Activated CD4-positive, alpha-beta T cell treated with anti-CD3 and anti-CD28 coated beads, Interleukin-2, amount 50 U/mL, for 4 hours (primary cell): ENCODE measurements around the gene ATXN1.
"Not testable (repeated sequence)": the region's sequence is repeated elsewhere in the genome, so short reads cannot be mapped to it uniquely, and the experiment has no call there.

Experiments used
- DNase-seq, 2 experiments: peaks; one replicate each; pipeline ENCODE4 v3.0.0-alpha.2; 2020

Gene ATXN1

DNA sequence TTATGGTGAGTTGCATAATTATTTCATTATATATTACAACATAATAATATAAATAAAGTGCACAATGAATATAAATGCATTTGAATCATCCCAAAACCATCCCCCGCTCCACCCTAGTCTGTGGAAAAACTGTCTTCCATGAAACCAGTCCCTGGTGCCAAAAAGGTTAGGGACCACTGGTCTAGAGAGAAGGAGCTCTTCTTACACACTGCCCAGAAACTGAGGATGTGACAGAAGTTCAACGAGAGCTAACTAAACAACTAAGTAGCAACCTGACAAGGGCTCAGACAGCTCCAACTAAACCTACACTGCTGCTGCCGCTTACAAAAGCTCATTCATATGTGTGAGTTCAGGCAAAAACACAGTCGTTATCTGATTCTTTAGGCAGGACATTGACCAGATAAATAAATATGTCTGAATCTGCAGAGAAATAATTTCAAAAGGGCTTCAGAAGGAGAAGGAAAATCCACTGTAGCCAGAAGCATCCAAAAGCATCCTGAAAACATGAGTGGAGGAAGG lies 125.9 kb downstream of the ATXN1 start:
- DNase-seq, result no peak

DNA sequence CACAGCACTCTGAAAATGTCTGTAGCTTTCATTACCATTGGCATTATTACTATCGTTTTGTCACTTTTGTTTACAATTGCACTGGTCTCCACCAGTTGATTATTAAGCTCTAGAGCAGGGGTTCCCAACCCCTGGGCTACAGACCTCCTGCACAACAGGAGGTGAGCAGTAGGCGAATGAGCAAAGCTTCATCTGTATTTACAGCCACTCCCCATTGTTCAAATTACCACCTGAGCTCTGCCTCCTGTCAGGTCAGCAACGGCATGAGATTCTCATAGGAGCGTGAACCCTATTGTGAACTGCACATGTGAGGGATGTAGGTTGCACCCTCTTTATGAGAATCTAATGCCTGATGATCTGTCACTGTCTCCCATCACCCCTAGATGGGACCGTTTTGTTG lies 126.4 kb downstream of the ATXN1 start:
- no peak for DNase-seq

DNA sequence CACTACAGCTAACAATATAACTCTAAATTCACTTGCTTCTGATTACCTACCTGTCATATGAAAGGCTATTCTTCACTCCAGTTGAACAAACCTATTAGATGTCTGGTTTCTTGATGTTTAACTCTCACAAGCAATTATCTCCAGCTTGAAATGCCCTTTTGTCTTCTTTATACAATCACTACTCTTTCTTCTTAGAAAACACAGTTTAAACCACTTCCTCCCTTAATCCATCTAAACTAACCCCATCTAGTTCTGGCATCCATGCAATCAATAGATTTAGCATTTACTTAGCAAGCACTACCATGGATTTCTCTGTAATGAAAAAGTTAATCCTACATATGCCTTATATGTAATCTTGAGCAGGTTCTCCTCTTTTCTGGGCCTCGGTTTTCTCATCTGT lies 127.3 kb downstream of the ATXN1 start:
- DNase-seq, result no peak

DNA sequence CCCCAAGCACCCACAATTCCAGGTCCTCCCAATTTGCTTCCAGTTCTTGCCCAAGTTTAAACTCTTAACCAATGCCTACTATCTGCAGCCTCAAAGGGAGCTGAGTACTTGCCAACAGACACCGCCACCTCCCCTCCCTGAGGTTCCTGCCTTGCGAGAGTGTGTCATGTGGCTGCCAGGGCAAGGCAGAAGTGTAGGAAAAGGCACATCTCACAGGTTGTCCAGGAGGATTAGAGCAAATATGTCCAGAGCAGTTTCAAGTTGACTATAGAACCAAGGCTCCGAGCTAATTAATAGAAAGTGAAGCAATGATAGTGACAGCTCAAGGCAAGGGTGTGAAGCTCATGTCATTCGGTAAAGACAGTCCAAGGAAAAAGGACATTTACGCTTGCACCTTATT lies 127.8 kb downstream of the ATXN1 start:
- no peak for DNase-seq

DNA sequence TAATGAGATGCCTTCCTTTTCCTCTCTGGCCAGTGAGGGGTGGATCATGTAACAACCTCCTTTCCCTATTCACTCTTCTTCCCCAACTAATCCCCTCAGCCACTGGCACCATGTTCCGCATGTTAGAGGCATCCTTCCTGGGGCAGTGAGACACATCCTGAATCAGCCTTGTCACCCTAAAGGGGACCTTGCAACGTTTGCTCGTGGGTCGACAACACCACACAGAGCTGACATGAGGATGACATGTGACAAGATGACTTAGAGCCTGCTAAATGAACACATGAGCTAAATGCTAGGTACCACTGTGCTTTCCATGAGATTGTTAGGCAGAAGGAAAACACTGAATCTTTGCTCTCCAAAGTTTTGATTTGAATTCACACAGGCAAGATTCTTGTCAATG lies 129.2 kb downstream of the ATXN1 start:
- no peak for DNase-seq

DNA sequence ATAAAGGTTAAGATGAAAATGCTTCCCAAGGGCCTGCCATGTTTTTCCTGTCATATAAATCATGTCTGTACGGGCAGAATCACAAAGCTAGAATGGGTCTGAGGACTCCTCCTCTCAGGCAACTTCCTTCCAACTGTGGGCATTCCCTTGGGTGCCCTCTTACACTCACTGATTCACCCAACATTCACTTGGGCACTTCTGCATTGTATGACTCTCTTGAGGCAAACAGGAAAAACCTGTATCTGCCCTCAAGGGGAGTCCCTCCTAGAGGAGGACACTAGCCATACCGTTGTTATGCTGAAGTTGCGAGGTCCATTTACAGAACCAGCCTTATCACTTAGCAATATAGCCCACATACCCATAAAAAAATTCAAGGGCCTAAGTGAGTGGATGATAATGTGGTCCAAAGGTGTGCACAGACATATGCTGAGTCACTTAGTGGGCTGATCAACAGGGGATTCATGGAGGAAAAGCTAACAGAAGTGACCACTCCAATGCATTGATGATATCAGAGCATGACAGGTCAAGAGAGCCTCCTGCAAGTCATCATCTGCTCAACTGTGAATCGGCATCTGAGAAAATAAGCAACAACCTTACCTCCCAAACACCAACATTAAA lies 131.1 kb downstream of the ATXN1 start:
- DNase-seq, result no peak

DNA sequence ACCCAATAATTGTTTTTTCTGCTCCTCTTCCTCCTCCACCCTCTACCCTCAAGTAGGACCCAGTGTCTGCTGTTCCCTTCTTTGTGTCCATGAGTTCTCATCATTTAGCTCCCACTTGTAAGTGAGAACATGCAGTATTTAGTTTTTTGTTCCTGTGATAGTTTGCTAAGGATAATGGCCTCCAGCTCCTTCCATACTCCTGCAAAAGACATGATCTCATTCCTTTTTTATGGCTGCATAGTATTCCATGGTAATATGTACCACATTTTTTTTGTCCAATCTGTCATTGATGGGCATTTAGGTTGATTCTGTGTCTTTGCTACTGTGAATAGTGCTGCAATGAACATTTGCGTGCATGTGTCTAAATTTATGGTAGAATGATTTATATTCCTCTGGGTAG lies 132.7 kb downstream of the ATXN1 start:
- not testable (repeated sequence) for DNase-seq

DNA sequence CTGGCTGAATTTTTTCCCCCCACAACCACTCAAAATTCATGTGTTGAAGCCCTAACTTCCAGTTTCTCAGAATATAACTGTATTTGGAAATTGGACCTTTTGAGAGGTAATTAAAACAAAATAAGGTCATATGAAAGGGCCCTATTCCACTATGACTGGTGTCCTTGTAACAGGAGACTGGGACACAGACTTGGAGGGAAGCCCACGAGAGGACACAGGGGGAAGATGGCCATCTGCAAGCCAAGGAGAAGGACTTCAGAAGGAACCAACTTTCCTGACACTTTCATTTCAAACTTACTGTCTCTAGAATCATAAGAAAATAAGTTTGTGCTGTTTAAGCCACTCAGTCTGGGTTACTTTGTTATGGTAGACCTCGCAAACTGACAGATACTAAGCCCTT lies 134.6 kb downstream of the ATXN1 start:
- DNase-seq, result no peak

DNA sequence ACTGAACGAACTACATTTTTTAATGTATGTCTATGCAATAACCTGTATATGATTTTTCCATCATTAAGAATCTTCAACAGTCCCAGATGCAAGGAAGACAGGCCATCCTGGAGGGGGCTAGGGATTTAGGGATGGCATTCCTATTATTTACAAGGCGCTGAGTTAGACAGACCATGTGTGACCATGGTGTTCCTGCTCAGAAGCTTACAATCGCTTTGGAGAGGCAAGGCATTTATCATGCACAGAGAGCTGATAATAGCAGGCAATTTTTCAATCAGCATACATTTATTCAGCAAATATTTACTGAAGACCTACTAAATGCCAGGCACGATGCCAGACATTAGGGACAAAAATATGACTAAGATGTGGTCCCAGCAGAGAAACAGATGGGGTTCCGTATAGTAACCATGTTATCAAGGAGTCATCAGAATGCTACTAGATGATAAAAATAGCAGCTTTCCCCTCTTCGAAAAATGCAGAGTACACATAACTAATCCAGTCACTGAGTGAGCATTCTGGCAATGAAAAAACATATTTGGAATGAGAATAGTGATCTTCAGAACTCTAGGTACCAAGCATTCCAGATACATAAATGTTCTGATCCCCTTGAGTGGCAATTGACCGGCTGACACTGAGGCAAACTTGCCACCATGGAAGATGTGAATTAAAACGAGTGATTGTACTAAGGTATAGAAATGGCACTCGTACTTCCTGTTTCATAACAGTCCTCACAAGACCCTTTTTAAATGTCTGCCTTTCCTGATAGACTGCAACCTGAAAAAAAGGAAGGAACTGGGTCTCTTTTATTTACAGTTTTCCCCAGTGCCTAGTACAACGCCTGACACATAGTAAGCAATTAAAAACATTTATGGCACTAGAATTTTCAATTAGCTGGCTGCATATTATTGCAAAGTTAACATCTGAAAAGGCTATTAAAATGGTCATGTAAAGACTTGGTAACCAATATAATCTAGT lies 135.7 kb downstream of the ATXN1 start:
- no peak for DNase-seq

DNA sequence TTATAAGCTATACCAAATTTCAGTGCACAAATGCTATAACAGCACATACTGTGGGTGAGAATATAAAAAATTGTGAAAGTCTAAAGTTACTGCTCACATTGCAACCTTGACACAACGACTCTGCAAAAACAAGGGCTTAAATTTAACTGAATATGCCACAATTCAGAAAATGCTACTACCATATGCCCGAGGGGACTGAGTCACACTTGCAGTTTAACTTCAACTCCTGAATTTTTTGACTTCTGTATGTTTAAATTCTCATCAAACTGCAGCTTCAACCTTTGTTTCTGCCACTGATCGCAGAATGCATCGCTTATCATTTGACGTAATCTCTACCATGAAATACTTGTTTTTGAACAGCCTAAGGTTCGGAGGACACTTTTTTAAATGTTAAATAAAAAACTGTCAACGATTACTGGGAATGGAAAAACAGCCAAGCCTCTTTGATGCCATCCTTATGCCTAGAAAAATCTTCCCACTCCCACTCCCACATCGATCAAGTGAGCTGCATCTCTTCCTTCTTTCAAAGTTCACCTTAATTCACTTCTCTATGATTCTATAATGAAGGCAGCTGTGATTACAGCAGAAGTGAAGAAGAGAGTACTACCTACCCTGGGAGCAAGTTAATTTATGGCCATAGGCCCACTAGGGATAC lies 136.5 kb downstream of the ATXN1 start:
- no peak for DNase-seq

DNA sequence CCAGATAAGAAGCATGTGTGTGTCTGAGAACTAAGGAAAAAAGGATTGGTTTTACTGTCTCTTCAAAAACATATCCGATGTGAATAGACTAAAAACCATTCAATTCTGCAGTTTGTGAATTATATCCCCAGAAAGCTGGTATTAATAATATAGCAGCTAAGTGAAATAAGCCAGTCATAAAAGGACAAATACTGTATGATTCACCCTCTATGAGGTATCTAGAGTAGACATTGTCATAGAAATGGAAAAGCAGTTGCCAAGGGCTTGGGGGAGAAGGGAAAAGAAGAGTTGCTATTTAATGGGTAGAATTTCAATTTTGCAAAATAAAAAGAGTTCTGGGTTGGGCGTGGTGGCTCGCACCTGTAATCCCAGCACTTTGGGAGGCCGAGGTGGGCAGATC lies 137.5 kb downstream of the ATXN1 start:
- DNase-seq, result no peak

DNA sequence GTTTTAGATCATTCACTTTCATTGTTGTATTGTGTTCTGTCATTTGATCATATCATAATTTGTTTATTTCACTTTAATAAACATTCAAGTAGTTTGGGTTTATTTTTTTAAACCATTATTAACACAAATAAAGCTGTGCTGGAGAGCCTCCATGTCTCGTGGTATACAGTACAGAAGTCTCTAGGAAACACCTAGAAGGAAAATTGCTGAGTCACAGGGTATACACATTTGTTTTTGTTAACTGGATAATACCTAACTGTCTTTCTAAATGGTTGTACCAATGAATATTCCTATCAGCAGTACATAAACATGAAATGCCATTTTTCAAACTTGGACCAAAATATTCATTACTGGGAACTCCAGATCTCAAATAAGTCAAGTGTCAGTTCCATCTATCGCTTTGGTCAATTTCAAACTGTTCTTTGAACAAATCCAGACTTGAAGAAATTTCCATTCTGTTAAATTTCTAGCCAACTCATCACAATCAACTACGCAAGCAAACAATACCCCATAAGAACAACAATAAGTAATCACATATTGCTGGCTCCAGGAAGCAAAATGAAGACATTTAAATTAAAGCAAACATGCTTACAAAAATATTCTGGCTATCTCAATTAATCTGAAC lies 138.1 kb downstream of the ATXN1 start:
- DNase-seq, result no peak

DNA sequence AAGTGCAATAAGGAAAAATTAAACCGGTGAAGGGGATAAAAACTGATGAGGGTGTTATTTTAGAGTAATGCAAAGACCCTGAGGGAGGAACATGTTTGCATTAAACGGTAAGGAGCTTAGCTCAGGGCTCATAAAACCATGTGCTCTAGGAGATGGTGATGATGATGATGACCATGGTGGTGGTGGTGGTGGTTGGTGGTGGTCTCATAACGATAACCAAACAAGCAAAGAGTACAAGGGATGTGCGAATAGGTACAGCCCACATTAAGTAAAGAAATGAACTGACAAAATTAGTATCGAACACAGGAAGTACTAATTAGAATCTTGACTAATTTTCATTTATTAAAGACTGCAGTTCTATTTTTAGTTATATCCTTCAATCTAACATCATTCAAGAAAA lies 139.1 kb downstream of the ATXN1 start:
- DNase-seq, result no peak

DNA sequence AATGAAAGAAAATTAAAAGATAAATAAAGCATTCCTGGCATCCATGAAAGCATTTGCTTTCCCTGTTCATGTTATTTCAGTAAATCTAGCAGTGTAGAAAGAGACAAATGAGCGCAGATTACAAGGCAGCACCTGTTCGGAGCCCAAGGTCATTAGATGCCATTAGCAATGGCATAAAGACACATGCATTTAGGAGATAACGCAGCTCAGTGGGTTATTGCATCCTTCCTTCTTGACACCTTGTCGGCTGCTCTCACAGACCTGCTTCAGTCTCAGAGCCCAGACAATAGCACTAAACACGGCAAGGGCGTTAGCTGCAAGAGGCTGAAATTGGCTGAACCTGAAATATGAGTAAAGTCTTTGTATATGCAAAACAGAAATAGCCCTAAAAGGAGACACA lies 140.3 kb downstream of the ATXN1 start:
- no peak for DNase-seq

DNA sequence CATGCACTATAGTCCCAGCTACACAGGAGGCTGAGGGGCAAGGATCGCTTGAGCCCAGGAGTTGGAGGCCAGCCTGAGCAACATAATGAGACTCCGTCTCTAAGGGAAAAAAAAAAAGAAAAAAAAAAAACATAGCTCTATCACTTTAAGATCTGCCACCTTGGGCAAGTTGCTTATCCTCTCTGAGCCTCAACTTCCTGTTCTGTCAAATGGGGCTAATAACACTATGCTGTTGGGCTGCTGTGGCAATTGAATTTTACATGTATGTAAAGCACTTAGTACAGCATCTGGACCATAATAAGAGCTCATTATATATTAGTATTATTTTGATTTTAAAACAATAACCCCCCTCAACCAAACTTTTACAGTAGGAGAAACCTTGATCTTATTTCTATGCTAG lies 141.5 kb downstream of the ATXN1 start:
- DNase-seq, result no peak

DNA sequence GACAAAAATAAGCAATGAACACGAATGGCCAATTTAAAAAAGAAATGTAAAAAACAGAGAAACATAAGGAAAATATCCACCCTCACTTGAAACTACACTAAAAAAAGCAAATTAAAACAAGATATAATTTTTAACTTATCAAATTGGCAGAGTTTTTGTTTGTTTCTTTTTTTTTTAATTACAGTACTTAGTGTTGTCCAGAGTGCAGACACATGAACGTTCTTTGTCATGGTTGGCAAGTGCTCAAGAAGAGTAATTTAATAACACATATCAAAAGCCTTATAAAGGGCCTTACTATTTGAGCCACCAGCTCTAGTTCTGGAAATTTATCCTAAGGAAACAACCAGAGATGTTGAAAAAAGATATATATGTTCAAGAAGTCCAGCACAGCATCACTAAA lies 142.3 kb downstream of the ATXN1 start:
- no peak for DNase-seq

DNA sequence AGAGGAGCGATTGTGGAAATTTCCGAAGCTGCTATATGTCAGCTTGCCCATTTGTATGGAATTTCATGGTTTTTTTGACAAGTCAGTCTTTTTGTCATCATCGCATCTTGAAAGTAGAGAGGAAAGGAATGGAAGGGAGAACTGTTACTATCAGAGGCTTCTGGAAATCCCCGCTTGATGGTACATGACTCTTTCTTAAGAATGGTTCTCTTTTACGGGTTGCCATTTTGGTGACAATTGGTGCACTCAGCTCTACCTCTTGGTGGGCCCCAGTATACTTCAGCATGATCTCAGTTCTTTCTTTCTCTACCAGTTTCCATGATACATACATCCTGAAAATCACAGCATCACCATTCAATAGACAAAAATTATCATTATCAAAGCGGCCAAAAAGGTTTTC lies 146.0 kb downstream of the ATXN1 start:
- DNase-seq, result not testable (repeated sequence)

DNA sequence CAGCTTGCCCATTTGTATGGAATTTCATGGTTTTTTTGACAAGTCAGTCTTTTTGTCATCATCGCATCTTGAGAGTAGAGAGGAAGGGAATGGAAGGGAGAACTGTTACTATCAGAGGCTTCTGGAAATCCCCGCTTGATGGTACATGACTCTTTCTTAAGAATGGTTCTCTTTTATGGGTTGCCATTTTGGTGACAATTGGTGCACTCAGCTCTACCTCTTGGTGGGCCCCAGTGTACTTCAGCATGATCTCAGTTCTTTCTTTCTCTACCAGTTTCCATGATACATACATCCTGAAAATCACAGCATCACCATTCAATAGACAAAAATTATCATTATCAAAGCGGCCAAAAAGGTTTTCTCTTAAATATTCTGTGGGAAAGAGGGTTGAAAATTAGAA lies 147.1 kb downstream of the ATXN1 start:
- DNase-seq, result not testable (repeated sequence)

DNA sequence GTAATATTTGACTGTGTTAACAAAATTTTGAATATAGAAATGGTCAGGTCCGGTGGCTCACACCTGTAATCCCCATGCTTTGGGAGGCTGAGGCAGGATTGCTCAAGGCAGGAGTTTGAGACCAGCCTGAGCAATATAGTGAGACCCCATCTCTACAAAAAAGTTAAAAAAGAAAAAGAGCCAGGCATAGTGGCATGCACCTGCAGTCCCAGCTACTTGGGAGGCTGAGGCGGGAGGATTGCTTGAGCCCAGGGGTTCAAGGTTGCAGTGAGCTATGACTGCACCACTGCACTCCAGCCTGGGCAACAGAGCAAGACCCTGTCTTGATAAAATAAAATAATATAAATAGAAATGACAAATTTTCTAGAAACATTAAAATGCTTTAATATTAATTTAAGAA lies 147.8 kb downstream of the ATXN1 start:
- DNase-seq, result not testable (repeated sequence)

DNA sequence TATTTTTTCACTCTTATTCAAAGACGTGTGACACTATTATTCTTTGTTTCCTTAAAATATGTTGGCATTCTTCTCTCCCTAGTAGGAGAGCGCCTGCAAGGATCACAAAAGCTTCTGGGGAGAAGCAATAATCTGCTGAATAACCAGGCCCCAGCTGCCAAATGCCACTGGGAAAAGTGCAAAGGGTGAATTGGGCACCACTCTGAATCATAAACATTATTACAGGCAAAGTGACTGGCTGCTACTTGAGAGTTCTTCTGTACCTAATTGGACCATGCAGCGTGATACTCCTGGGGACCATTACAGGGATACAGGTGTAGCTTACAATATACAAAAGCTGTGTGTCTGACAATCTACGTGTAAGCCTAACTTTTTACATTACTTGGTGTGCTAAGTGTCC lies 152.8 kb downstream of the ATXN1 start:
- DNase-seq, result no peak

DNA sequence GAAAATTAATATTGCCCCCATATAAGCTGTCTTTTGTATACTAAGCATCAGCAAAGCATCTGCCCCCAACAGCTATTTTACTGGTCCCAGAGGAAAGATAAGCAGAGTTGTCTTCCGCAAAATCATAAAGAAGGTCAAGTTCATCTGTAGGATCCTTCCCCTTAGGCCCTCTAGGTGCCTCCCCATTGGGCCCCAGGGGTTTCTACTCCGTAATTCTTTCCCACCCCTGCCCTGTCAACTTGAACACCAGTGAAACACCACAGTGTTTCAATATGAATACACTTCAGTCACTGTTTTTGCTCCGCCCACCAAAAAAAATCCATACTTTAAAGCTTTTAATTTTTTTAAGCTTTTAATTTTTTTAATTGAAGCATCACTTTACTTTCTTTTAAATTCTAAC lies 159.2 kb downstream of the ATXN1 start:
- DNase-seq, result no peak

DNA sequence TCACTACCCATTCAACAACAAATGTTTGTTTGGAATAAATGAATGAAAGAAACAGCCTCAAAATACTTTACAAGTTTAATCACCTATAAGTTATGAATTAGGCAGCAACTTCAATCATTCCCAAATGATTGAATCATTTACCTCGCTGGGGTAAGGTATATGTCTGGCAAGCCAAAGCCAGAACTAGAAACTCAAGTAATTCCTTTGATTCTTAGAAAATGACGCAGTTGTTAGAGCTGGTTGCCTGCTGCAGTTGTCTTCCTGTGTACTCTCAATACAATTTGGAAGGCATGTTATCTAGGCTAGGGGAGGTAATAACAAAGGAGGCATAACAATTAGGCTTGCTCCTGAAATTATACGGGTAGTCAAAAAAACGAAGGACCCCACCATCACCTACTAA lies 160.6 kb downstream of the ATXN1 start:
- no peak for DNase-seq

DNA sequence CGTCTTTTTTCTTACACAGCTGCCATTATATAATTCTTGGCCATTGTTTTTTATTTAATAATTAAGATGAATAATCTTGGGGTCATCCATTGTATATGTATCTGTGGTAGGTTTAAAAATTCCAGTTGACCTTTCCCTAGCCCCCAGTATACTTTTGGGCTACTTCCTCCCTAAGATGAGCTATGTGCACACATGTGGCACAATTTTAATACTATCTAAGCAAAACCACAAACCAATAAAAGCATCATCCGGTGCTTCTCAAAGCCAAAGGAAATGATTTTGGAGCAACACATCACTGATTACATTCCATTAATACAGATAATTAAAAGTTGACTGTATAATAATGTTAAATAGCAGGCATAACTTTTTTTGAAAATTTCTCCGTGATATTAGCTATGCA lies 161.2 kb downstream of the ATXN1 start:
- no peak for DNase-seq
